Measurements from ENCODE around the gene SDR42E2.
A peak's percentile ranks its signal among the peaks of the same experiment; 100 is the strongest.

The SDR42E2 gene

GRCh38 chr16:22229889-22230288 lies 67.6 kb downstream of the SDR42E2 start:
- no peak for TF ChIP-seq CTCF (conservative IDR thresholded peaks at IDR 0.05)
- no peak overlapping the region for H3K27ac ChIP-seq

- H3K27ac ChIP-seq, result peak overlapping the region; percentile 63
- no peak for TF ChIP-seq CTCF (conservative IDR thresholded peaks at IDR 0.05)
Measured at GRCh38 chr16:22232277-22233036, 70.2 kb downstream of the SDR42E2 start.

- peak overlapping the region; percentile 63; the same call in 1 of the 2 replicates for H3K27ac ChIP-seq
- TF ChIP-seq CTCF (conservative IDR thresholded peaks at IDR 0.05), result no peak
Measured at GRCh38 chr16:22233037-22233372, 70.7 kb downstream of the SDR42E2 start.

- H3K27ac ChIP-seq, result no peak overlapping the region
- TF ChIP-seq CTCF (conservative IDR thresholded peaks at IDR 0.05), result no peak
Measured at GRCh38 chr16:22235839-22236745, 73.8 kb downstream of the SDR42E2 start.

GRCh38 chr16:22239131-22239805 lies 77.0 kb downstream of the SDR42E2 start:
- H3K27ac ChIP-seq, result peak overlapping the region; percentile 57
- TF ChIP-seq CTCF (conservative IDR thresholded peaks at IDR 0.05), result no peak

- peak overlapping the region; percentile 57 for H3K27ac ChIP-seq
- TF ChIP-seq CTCF (conservative IDR thresholded peaks at IDR 0.05), result no peak
Measured at GRCh38 chr16:22240023-22240710, 77.9 kb downstream of the SDR42E2 start.
